Activated CD8-positive, alpha-beta memory T cell treated with anti-CD3 and anti-CD28 coated beads for 4 hours (primary cell): ENCODE measurements around the gene ADGRD2.

Experiments
- DNase-seq, 2 donors: peaks; one replicate each; pipeline ENCODE4 v3.0.0-alpha.2; 2020; ENCODE audit warnings: low read depth in 2 of 2

ADGRD2 gene

GRCh38 chr9:124479371-124479770, 29.1 kb downstream of the ADGRD2 start:
- DNase-seq: no peak

- DNase-seq: no peak
Observed at GRCh38 chr9:124479947-124480620, 29.8 kb downstream of the ADGRD2 start.

GRCh38 chr9:124480621-124480981, 30.4 kb downstream of the ADGRD2 start:
- no peak for DNase-seq

GRCh38 chr9:124481115-124481514, 30.9 kb downstream of the ADGRD2 start:
- no peak for DNase-seq

GRCh38 chr9:124482431-124483031, 32.3 kb downstream of the ADGRD2 start:
- no peak for DNase-seq

- DNase-seq: no peak
Observed at GRCh38 chr9:124483481-124483880, 33.2 kb downstream of the ADGRD2 start.

- no peak for DNase-seq
Observed at GRCh38 chr9:124485201-124485600, 35.0 kb downstream of the ADGRD2 start.

GRCh38 chr9:124485936-124486335, 35.7 kb downstream of the ADGRD2 start:
- no peak for DNase-seq

- DNase-seq: no peak
Observed at GRCh38 chr9:124486778-124487259, 36.6 kb downstream of the ADGRD2 start.

GRCh38 chr9:124487260-124488182, 37.3 kb downstream of the ADGRD2 start:
- no peak for DNase-seq

GRCh38 chr9:124488641-124489210, 38.5 kb downstream of the ADGRD2 start:
- DNase-seq: no peak

GRCh38 chr9:124489222-124489621, 39.0 kb downstream of the ADGRD2 start:
- no peak for DNase-seq

GRCh38 chr9:124490004-124490403, 39.8 kb downstream of the ADGRD2 start:
- no peak for DNase-seq

GRCh38 chr9:124491049-124491975, 41.1 kb downstream of the ADGRD2 start:
- DNase-seq: no peak

- DNase-seq: no peak
Observed at GRCh38 chr9:124492818-124493217, 42.6 kb downstream of the ADGRD2 start.

- no peak for DNase-seq
Observed at GRCh38 chr9:124493218-124493617, 43.0 kb downstream of the ADGRD2 start.

GRCh38 chr9:124493794-124494479, 43.7 kb downstream of the ADGRD2 start:
- no peak for DNase-seq

- no peak for DNase-seq
Observed at GRCh38 chr9:124495126-124496074, 45.1 kb downstream of the ADGRD2 start.

GRCh38 chr9:124496075-124496449, 45.8 kb downstream of the ADGRD2 start:
- no peak for DNase-seq
